Endothelial cell of umbilical vein (primary cell): ENCODE results near the gene P4HB. TPM values are rescaled to one million over a fixed set of nuclear protein-coding genes. Genes with fewer than 3 reads are reported as not detected.
A peak's percentile ranks its signal among the peaks of the same experiment; 100 is the strongest.

ENCODE experiments used
- BruUV-seq: library from RNA; stranded (reverse); fragments of 400-500 nt; replicated peaks from 2 replicates; lab custom pipeline; 2021; lab: Mats Ljungman, UMichigan
- CTCF ChIA-PET: fragments of 300-600, 350-600 bp; sonication (Branson Sonifier 250); formaldehyde crosslinking; loops from one replicate; lab custom pipeline; 2021; ENCODE audit warnings: antibody characterized with exemption, inconsistent platforms; lab: Charles Lee
- POLR2A ChIA-PET: fragments of 300-600, 350-600 bp; sonication (Branson Sonifier 250); formaldehyde crosslinking; loops from one replicate; lab custom pipeline; 2021; ENCODE audit warnings: antibody characterized with exemption, inconsistent platforms; lab: Charles Lee
- DNase-seq: peaks from one replicate; pipeline ENCODE4 v3.0.0-alpha.2; 2011; ENCODE audit warnings: low read depth, low spot score
- FAIRE-seq: peaks from 2 replicates; lab custom pipeline; 2011; peaks lifted over from hg19 to GRCh38; lab: Jason Lieb, UNC
- H2AFZ ChIP-seq: 2 replicates; pipeline ENCODE4 v1.6.0; 2012; ENCODE audit warnings: low read depth, low read length, control low read depth, inconsistent platforms
- H3K27ac ChIP-seq: 2 replicates; pipeline ENCODE4 v1.5.1; 2011; ENCODE audit warnings: low read depth, mild to moderate bottlenecking, control low read depth, low read length, moderate library complexity; ENCODE audit not compliant: insufficient read depth
- H3K27me3 ChIP-seq, 2 experiments: 2 replicates each; pipeline versions ENCODE4 v1.6.0 to v1.6.1; 2011; ENCODE audit warnings: low read length in 2 of 2, mixed read lengths in 1 of 2; ENCODE audit not compliant: control insufficient read depth in 2 of 2, insufficient read depth in 2 of 2
- H3K36me3 ChIP-seq, 2 experiments: 2 replicates in 1 of 2; 3 replicates in 1 of 2; pipeline ENCODE4 v1.5.1; 2011; ENCODE audit warnings: low read length in 2 of 2, mild to moderate bottlenecking in 1 of 2, moderate library complexity in 1 of 2; ENCODE audit not compliant: control insufficient read depth in 2 of 2, insufficient read depth in 2 of 2; ENCODE audit errors: extremely low read depth in 1 of 2
- H3K4me1 ChIP-seq: 3 replicates; pipeline ENCODE4 v1.5.1; 2011; ENCODE audit warnings: mild to moderate bottlenecking, low read length; ENCODE audit not compliant: control insufficient read depth, insufficient read depth; ENCODE audit errors: extremely low read depth
- H3K4me2 ChIP-seq: 2 replicates; pipeline ENCODE4 v1.6.1; 2011; ENCODE audit warnings: low read length, control low read depth, mixed read lengths; ENCODE audit not compliant: insufficient read depth
- H3K4me3 ChIP-seq, 3 experiments: fragments of 200-600 bp in 1 of 3; sonication (generic), shearing (Covaris generic) in 1 of 3; replicated peaks in 1 of 3; 2 replicates each; pipeline ENCODE4 v1.5.1; 2011 to 2016; ENCODE audit warnings: control low read depth in 3 of 3, low read length in 3 of 3, mild to moderate bottlenecking in 2 of 3, inconsistent platforms in 1 of 3, low read depth in 1 of 3, moderate library complexity in 1 of 3; ENCODE audit not compliant: insufficient read depth in 1 of 3
- H3K79me2 ChIP-seq: 2 replicates; pipeline ENCODE4 v1.6.0; 2012; ENCODE audit warnings: low read length, inconsistent platforms; ENCODE audit not compliant: control insufficient read depth, insufficient read depth
- H3K9ac ChIP-seq: replicated peaks from 2 replicates; pipeline ENCODE3; 2011; ENCODE audit warnings: low read length, control low read depth; ENCODE audit not compliant: insufficient read depth; ENCODE audit errors: extremely low read depth
- H3K9me1 ChIP-seq: replicated peaks from 3 replicates; pipeline ENCODE4 v1.6.0; 2011; ENCODE audit warnings: mild to moderate bottlenecking, low read length; ENCODE audit not compliant: control insufficient read depth, insufficient read depth; ENCODE audit errors: extremely low read depth
- H3K9me3 ChIP-seq: replicated peaks from 2 replicates; pipeline ENCODE4 v1.5.1; 2012; ENCODE audit warnings: low read length, inconsistent platforms; ENCODE audit not compliant: control insufficient read depth, insufficient read depth
- H4K20me1 ChIP-seq: replicated peaks from 2 replicates; pipeline ENCODE3; 2011; ENCODE audit warnings: mild to moderate bottlenecking, low read length; ENCODE audit not compliant: control insufficient read depth, insufficient read depth; ENCODE audit errors: extremely low read depth
- CTCF ChIP-seq, 2 donors: IDR thresholded peaks; 1 replicate in 1 of 2; 2 replicates in 1 of 2; pipeline ENCODE4 v1.5.1; 2011; ENCODE audit warnings: low read length in 2 of 2, mild to moderate bottlenecking in 2 of 2, moderate library complexity in 2 of 2, control low read depth in 1 of 2, inconsistent platforms in 1 of 2, low read depth in 1 of 2; ENCODE audit not compliant: insufficient read depth in 1 of 2; ENCODE audit errors: extremely low read depth in 1 of 2
- FOS ChIP-seq: IDR thresholded peaks from 2 replicates; pipeline ENCODE4 v1.6.1; 2011; ENCODE audit warnings: mild to moderate bottlenecking, low read length, moderate library complexity, borderline replicate concordance; ENCODE audit not compliant: insufficient read depth
- GATA2 ChIP-seq: IDR thresholded peaks from 2 replicates; pipeline ENCODE4 v1.7.0; 2011; ENCODE audit warnings: low read depth, mild to moderate bottlenecking, moderate library complexity, mixed read lengths, low read length; ENCODE audit not compliant: insufficient read length, insufficient read depth
- MYC ChIP-seq: IDR thresholded peaks from one replicate; pipeline ENCODE4 v1.6.1; 2011; ENCODE audit warnings: mild to moderate bottlenecking, low read depth, low read length
- POLR2A ChIP-seq: IDR thresholded peaks from 2 replicates; pipeline ENCODE4 v1.6.1; 2012; ENCODE audit warnings: low read depth, mild to moderate bottlenecking, control low read depth, low read length
- dilution Hi-C: fragments of 300-500 bp; cut with MboI; formaldehyde crosslinking; loops from one replicate; pipeline ENCODE4 v1.15.0; 2019; ENCODE audit warnings: low sequenced_read_pairs; ENCODE audit not compliant: extremely low pct_ligation_motif_present
- intact Hi-C: fragments of 100-400 bp; cut with micrococcal nuclease; formaldehyde crosslinking; loops from one replicate; pipeline ENCODE4 v1.10.0; 2022
- polyA plus RNA-seq, 4 experiments: library from polyadenylated mRNA; depleted of rRNA in 3 of 4; stranded (reverse) in 3 of 4; unstranded in 1 of 4; fragments of >200 nt; gene quantifications; 2 replicates each; pipeline versions ENCODE4 v1.2.1 to v1.2.3, GENCODE V29; 2011 to 2012; ENCODE audit warnings: missing spikeins in 1 of 4
- total RNA-seq: library from RNA; stranded (reverse); gene quantifications from 2 replicates; pipeline ENCODE4 v1.2.3, GENCODE V29; 2021

The P4HB gene
- total and polyA plus RNA-seq, 2 donors (not counting 3 experiments of a cell fraction or from before 2014, with no cell fraction given): 201 to 988 TPM

- CTCF ChIA-PET: interaction anchor here (2.5 kb wide), 1 partner anchor 13 kb away, joined by 20 read pairs; no protein-coding TSS in a partner anchor
- POLR2A ChIA-PET: interaction anchor here (1.5 kb wide), 1 partner anchor 100 kb away, joined by 3 read pairs; no protein-coding TSS in a partner anchor
- Histone ChIP-seq H3K9ac (peak overlapping the region; percentile 86), H4K20me1 (no peaks in the 10 kb centered on the region), H3K27ac (no peak overlapping the region), H3K9me1 (no peaks in the 10 kb centered on the region), H3K9me3 (no peaks in the 10 kb centered on the region), H3K36me3 (peaks cover 0 to 1% of the 10 kb centered on the region in 2 experiments), H3K4me2 (peak overlapping the region; percentile 70), H3K4me3 (peak overlapping the region in 2 of 3 experiments; percentile 40 to 54), H3K27me3 (no peaks in the 10 kb centered on the region), H3K4me1 (peaks cover 11% of the 10 kb centered on the region), H2AFZ (peak overlapping the region; percentile 74), H3K79me2 (peaks cover 9% of the 10 kb centered on the region)
- BruUV-seq: no TSS peak
- no peak for TF ChIP-seq POLR2A
- no peak for TF ChIP-seq GATA2
- no peak for TF ChIP-seq MYC
- TF ChIP-seq FOS: no peak
- no peak for TF ChIP-seq CTCF (IDR thresholded peaks at IDR 0.05; ENCODE audit: extremely low read depth in 1 of 2, insufficient read depth in 1 of 2, low read depth in 1 of 2, low read length in 2 of 2)
- FAIRE-seq: no peak
- intact Hi-C loops: no loop called here
- no peak for DNase-seq
- dilution Hi-C loops: no loop called here
These were observed 26.2 kb downstream of the P4HB start for GRCh38 chr17:81833921-81834830.
